Measurements from ENCODE around the gene CPHXL.

CPHXL gene

GRCh38 chr16:75697571-75697970 lies 28.7 kb downstream of the CPHXL start:
- no peak for DNase-seq

GRCh38 chr16:75695708-75696107 lies 30.6 kb downstream of the CPHXL start:
- no peak for DNase-seq

GRCh38 chr16:75687361-75687760 lies 38.9 kb downstream of the CPHXL start:
- no peak for DNase-seq

DNA sequence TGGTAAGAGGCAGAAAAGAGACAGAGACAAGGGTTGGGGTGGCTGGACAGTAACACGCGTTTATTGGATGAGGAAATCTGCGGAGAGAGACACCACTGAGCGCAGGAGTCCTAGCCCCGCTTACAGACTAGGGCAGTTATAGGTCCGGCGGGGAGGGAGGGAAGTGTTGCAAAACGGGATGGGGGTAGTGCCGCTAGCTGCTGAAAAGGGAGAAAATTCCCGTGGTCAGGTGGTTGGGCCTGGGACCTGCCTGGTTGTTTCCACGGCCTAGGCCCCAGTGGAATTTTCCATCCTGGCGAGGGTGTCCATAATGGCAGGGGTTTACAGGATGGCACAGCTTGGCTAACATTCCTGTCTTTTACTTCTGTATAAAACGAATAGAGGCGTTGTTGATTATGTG lies 44.0 kb downstream of the CPHXL start:
- DNase-seq: no peak

GRCh38 chr16:75679366-75679765 lies 46.9 kb downstream of the CPHXL start:
- no peak for DNase-seq

GRCh38 chr16:75676909-75677308 lies 49.4 kb downstream of the CPHXL start, which contains the start of gene CPHXL2:
Gene CPHXL2 (minus strand): TSS chr16:75677009. CDS start chr16:75676999, 10 bp downstream.
- DNase-seq: no peak

DNA sequence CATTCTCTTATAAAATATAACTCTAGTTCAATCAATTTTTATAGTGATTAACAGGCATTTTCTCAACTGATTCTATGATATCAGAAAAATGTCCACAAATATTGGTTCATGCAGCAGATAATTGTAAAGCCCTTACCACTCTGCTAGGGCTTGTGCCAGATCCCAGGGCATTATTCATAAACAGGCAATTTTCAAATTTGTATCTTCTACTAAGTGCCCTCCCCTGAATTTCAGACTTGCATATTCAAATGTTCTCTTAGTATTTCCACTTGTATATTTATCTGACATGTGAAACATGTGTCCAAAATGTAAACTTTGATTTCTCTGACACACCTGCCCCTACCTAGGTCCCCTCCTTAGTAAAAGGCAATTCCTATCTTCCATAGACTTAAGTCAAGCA lies 58.8 kb downstream of the CPHXL start:
- no peak for DNase-seq

Measured in activated CD8-positive, alpha-beta memory T cell treated with anti-CD3 and anti-CD28 coated beads, Interleukin-2, amount 50 U/mL, for 48 hours (primary cell).